Lung (tissue), 12 donors: ENCODE data around the gene CTNNBL1. TPM values are rescaled to one million over a fixed set of nuclear protein-coding genes. Genes with fewer than 3 reads are reported as not detected.
"Not testable (repeated sequence)": the region's sequence is repeated elsewhere in the genome, so short reads cannot be mapped to it uniquely, and the experiment has no call there.

ENCODE experiments used
- ATAC-seq: fragments of 200-7000 bp; cut with Tn5 transposase; one replicate; pipeline ENCODE4 v1.9.1; 2020; ENCODE audit warnings: moderate number of reproducible peaks; ENCODE audit not compliant: insufficient read depth, low FRiP score
- DNase-seq, 3 donors: peaks; one replicate each; pipeline ENCODE4 v3.0.0-alpha.2; 2013 to 2017
- H3K27ac ChIP-seq, 2 donors: one replicate each; pipeline ENCODE4 v1.5.1; 2013; ENCODE audit warnings: mild to moderate bottlenecking in 2 of 2, moderate library complexity in 2 of 2, control low read depth in 1 of 2, inconsistent platforms in 1 of 2, low read depth in 1 of 2, low read length in 1 of 2
- H3K27me3 ChIP-seq, 3 donors: one replicate each; pipeline ENCODE4 v1.5.1; 2013; ENCODE audit warnings: low read length in 2 of 3; ENCODE audit not compliant: control insufficient read depth in 3 of 3, insufficient read depth in 3 of 3
- H3K36me3 ChIP-seq, 4 donors: one replicate each; pipeline ENCODE4 v1.5.1; 2013; ENCODE audit warnings: low read length in 4 of 4, mild to moderate bottlenecking in 1 of 4, moderate library complexity in 1 of 4; ENCODE audit not compliant: control insufficient read depth in 4 of 4, insufficient read depth in 4 of 4
- H3K4me1 ChIP-seq, 5 donors: one replicate each; pipeline ENCODE4 v1.5.1; 2013; ENCODE audit warnings: low read length in 5 of 5, mild to moderate bottlenecking in 2 of 5, moderate library complexity in 1 of 5; ENCODE audit not compliant: control insufficient read depth in 5 of 5, insufficient read depth in 5 of 5
- H3K4me3 ChIP-seq: one replicate; pipeline ENCODE4 v1.5.1; 2013; ENCODE audit warnings: mild to moderate bottlenecking, control low read depth, moderate library complexity
- H3K9ac ChIP-seq, 2 donors: one replicate each; pipeline ENCODE4 v1.5.1; 2013; ENCODE audit warnings: low read length in 2 of 2, control low read depth in 1 of 2; ENCODE audit not compliant: insufficient read depth in 1 of 2
- H3K9me3 ChIP-seq, 4 donors: one replicate each; pipeline ENCODE4 v1.5.1; 2013; ENCODE audit warnings: low read length in 3 of 4, mild to moderate bottlenecking in 1 of 4, moderate library complexity in 1 of 4; ENCODE audit not compliant: control insufficient read depth in 4 of 4, insufficient read depth in 3 of 4
- WGBS, 2 donors: extraction: QIAGEN DNeasy Blood & Tissue Kit; methylation state at CpG; one replicate each; pipeline ENCODE4 v1.1.7; 2013; 5-methylcytosine and 5-hydroxymethylcytosine counted together
- polyA plus RNA-seq, 2 donors: library from polyadenylated mRNA; stranded (reverse); fragments of 200-250 nt; gene quantifications; one replicate each; pipeline ENCODE4 v1.2.1, GENCODE V29; 2013
- total RNA-seq, 2 donors: library from RNA; depleted of rRNA in 1 of 2; stranded (reverse); fragments of >200 nt in 1 of 2; gene quantifications; one replicate each; pipeline ENCODE4 v1.2.1, GENCODE V29; 2014 to 2021
- TF ChIP-seq, protein P1 (sequence below): IDR thresholded peaks from 2 replicates; pipeline ENCODE4 v1.5.1; 2012; ENCODE audit warnings: mild to moderate bottlenecking; ENCODE audit errors: control extremely low read depth, extremely low read depth
- donor health status: control.
- donor health status: control.
- donor health status: Bipolar disorder and iron deficiency.
- donor health status: healthy.
- donor health status: DM: yes; HTN: yes; CAD: no.

CTNNBL1 gene
- total and polyA plus RNA-seq, 4 donors, result 38.9 to 53.1 (median 49.2) TPM

DNA sequence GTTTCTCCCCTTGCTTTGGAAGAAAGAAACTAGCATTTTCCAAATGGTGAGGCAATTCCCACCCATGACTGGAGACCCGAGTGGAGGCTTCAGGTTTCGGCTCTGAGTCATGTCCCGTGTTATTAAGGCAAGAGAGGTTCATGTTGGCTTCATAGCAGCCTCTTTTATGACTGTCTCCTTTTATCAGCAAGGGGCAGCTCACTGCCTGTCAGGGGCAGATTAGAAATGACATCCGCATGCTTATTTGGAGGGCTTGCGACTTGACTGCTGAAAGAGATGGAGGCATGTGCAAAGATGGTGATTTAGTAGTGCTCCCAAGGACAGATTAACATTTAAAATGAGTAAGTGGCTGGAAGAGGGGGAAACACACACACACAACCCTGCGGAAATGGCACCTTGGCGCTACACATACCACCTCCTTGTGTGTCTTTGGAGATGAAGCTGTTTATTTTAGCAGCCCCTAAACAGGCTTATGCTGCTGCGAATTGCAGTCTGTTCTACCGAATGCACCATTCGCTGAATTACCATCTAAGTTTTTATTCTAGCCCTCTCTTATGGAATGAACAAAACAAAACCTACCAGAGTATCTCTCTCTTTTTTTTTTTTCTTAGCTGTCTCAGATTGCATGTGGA is 157.0 kb downstream of the CTNNBL1 start:
- WGBS, 2 donors, result 78 to 81% methylated on average over 10 of the region's 10 CpGs
- H3K36me3 ChIP-seq, result peaks cover 0 to 33% (median 2%) of the 10 kb centered on the region in 4 donors
- H3K4me1 ChIP-seq, result peaks cover 0 to 5% (median 0%) of the 10 kb centered on the region in 5 donors
- no peak overlapping the region for H3K27ac ChIP-seq
- H3K9me3 ChIP-seq, result no peaks in the 10 kb centered on the region
- no peak overlapping the region for H3K9ac ChIP-seq
- H3K27me3 ChIP-seq, result no peaks in the 10 kb centered on the region
- DNase-seq, result no peak
- no peak overlapping the region for H3K4me3 ChIP-seq
- TF ChIP-seq, protein P1, sequence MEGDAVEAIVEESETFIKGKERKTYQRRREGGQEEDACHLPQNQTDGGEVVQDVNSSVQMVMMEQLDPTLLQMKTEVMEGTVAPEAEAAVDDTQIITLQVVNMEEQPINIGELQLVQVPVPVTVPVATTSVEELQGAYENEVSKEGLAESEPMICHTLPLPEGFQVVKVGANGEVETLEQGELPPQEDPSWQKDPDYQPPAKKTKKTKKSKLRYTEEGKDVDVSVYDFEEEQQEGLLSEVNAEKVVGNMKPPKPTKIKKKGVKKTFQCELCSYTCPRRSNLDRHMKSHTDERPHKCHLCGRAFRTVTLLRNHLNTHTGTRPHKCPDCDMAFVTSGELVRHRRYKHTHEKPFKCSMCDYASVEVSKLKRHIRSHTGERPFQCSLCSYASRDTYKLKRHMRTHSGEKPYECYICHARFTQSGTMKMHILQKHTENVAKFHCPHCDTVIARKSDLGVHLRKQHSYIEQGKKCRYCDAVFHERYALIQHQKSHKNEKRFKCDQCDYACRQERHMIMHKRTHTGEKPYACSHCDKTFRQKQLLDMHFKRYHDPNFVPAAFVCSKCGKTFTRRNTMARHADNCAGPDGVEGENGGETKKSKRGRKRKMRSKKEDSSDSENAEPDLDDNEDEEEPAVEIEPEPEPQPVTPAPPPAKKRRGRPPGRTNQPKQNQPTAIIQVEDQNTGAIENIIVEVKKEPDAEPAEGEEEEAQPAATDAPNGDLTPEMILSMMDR, result no peak
- no peak for ATAC-seq

- Histone ChIP-seq H3K27me3 (no peaks in the 10 kb centered on the region), H3K4me3 (no peak overlapping the region), H3K4me1 (peaks cover 0 to 5% (median 0%) of the 10 kb centered on the region in 5 donors), H3K27ac (no peak overlapping the region), H3K9me3 (no peaks in the 10 kb centered on the region), H3K36me3 (peaks cover 0 to 29% (median 3%) of the 10 kb centered on the region in 4 donors), H3K9ac (no peak overlapping the region)
- no peak for DNase-seq
- WGBS, 2 donors, result 93 to 95% methylated on average over 6 of the region's 6 CpGs
- TF ChIP-seq, protein P1, result no peak
- no peak for ATAC-seq
Measured at GRCh38 chr20:37852666-37853065, 158.8 kb downstream of the CTNNBL1 start.

DNA sequence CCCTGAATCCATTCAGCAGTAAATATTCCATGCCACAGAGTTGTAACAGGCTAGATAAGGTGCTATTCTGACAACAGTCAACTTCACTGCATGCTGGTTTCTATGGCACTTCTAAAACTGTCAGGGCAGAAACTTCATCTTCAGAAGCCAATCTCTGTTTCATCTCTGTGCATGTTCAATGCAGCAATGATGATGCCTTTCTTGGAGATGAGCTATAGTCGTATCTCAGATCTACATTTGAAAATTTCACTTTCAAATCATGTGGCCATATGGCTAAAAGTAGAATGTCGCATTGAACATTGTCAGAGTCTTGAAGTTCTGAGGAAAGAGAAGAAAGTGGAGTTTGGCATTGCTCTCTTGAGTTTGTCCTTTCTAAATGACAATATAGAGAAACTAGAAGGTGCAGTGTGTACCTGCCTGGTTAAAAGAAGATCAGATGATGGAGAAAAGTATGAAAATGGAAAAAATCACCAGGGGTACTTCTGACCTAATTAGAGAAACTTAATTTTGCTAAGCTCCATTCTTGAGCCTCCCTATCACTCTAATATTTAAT is 160.1 kb downstream of the CTNNBL1 start:
- H3K27ac ChIP-seq, result no peak overlapping the region
- H3K27me3 ChIP-seq, result no peaks in the 10 kb centered on the region
- TF ChIP-seq, protein P1, result no peak
- ATAC-seq (no peak), DNase-seq (no peak)
- H3K4me1 ChIP-seq, result peaks cover 0 to 5% (median 0%) of the 10 kb centered on the region in 5 donors
- H3K9me3 ChIP-seq, result no peaks in the 10 kb centered on the region
- H3K4me3 ChIP-seq, result no peak overlapping the region
- 96 to 97% methylated on average over 2 of the region's 2 CpGs for WGBS, 2 donors
- no peak overlapping the region for H3K9ac ChIP-seq
- peaks cover 0 to 22% (median 3%) of the 10 kb centered on the region in 4 donors for H3K36me3 ChIP-seq

DNA sequence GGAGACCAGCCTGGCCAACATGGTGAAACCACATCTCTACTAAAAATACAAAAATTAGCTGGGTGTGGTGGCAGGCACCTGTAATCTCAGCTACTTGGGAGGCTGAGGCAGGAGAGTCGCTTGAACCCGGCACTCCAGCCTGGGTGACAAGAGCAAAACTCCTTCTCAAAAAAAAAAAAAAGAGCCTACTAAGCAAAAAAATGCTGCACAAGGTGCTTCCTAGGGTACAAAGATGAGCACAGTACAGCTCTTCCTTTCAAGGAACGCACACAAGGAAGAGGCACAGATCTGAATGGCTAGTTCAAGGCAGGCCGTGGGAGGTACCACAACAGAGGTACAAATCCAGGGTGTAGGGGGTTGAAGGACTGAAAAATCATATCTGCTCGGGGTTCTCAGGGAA is 162.2 kb downstream of the CTNNBL1 start:
- not testable (repeated sequence) for H3K4me1 ChIP-seq, H3K27ac ChIP-seq, H3K9ac ChIP-seq, H3K27me3 ChIP-seq, DNase-seq, ATAC-seq, H3K9me3 ChIP-seq, H3K4me3 ChIP-seq
- H3K36me3 ChIP-seq, result peaks cover 7 to 28% (median 12%) of the 10 kb centered on the region in 4 donors
- WGBS, 2 donors, result 96 to 100% methylated on average over 5 of the region's 5 CpGs
